Measurements from ENCODE around the gene SURF4. TPM values are rescaled to one million over a fixed set of nuclear protein-coding genes. Genes with fewer than 3 reads are reported as not detected.

Gene SURF4
- total and polyA plus RNA-seq, 2 donors (not counting 3 experiments of a cell fraction or from before 2014, with no cell fraction given): 216 to 358 TPM

GRCh38 chr9:133352635-133353340 lies 23.1 kb downstream of the SURF4 start:
- H3K27me3 ChIP-seq (ENCODE audit: control insufficient read depth in 2 of 2, insufficient read depth in 2 of 2, low read length in 2 of 2): no peaks in the 10 kb centered on the region
- H3K36me3 ChIP-seq (ENCODE audit: control insufficient read depth in 2 of 2, extremely low read depth in 1 of 2, insufficient read depth in 2 of 2, low read length in 2 of 2): peaks cover 15 to 28% of the 10 kb centered on the region in 2 experiments
- peaks cover 24% of the 10 kb centered on the region for H3K4me1 ChIP-seq (ENCODE audit: control insufficient read depth, extremely low read depth, insufficient read depth, low read length)
- H3K4me3 ChIP-seq (replicated peaks in 1 of 3; ENCODE audit: insufficient read depth in 1 of 3, low read depth in 1 of 3, low read length in 3 of 3): no peak overlapping the region
- no peak for FAIRE-seq
- ChIA-PET POLR2A (interaction anchor here (1.6 kb wide), 1 partner anchor 11 kb away, joined by 3 read pairs; no protein-coding TSS in a partner anchor), CTCF (no interaction called here)
- no peak overlapping the region for H3K9ac ChIP-seq (replicated peaks; ENCODE audit: extremely low read depth, insufficient read depth, low read length)
- dilution Hi-C loops (cut with MboI; ENCODE audit: extremely low pct_ligation_motif_present, low sequenced_read_pairs) (no loop called here), intact Hi-C loops (cut with micrococcal nuclease) (no loop called here)
- no peak overlapping the region for H3K27ac ChIP-seq (ENCODE audit: insufficient read depth, low read depth, low read length)
- no peak for TF ChIP-seq JUN (IDR thresholded peaks at IDR 0.05; ENCODE audit: borderline replicate concordance, insufficient read depth, insufficient read length, low read depth)
- TF ChIP-seq POLR2A (IDR thresholded peaks at IDR 0.05; ENCODE audit: low read depth, low read length): peak; percentile 38
- TF ChIP-seq CTCF (IDR thresholded peaks at IDR 0.05; ENCODE audit: extremely low read depth in 1 of 2, insufficient read depth in 1 of 2, low read depth in 1 of 2, low read length in 2 of 2): no peak
- TF ChIP-seq POLR2AphosphoS5 (IDR thresholded peaks at IDR 0.05; ENCODE audit: insufficient read depth, low read depth, low read length): peak; percentile 55
- no peak for TF ChIP-seq GATA2 (IDR thresholded peaks at IDR 0.05; ENCODE audit: insufficient read depth, insufficient read length, low read depth, low read length)
- H3K79me2 ChIP-seq (ENCODE audit: control insufficient read depth, insufficient read depth, low read length): peaks cover 25% of the 10 kb centered on the region
- DNase-seq (ENCODE audit: low read depth, low spot score): no peak
- no peaks in the 10 kb centered on the region for H3K9me3 ChIP-seq (replicated peaks; ENCODE audit: control insufficient read depth, insufficient read depth, low read length)
- no peak overlapping the region for H2AFZ ChIP-seq (ENCODE audit: low read depth, low read length)
- BruUV-seq (replicated peaks): no TSS peak
- no peaks in the 10 kb centered on the region for H4K20me1 ChIP-seq (replicated peaks; ENCODE audit: control insufficient read depth, extremely low read depth, insufficient read depth, low read length)
- H3K9me1 ChIP-seq (replicated peaks; ENCODE audit: control insufficient read depth, extremely low read depth, insufficient read depth, low read length): no peaks in the 10 kb centered on the region
- no peak overlapping the region for H3K4me2 ChIP-seq (ENCODE audit: insufficient read depth, low read length)

Data from endothelial cell of umbilical vein (primary cell).